Panc1 (cell line): Measurements from ENCODE around the gene PLA2G5. TPM values are rescaled to one million over a fixed set of nuclear protein-coding genes. Genes with fewer than 3 reads are reported as not detected.

Experiments
- ATAC-seq: fragments of 200-7000 bp; cut with Tn5 transposase; 2 replicates; pipeline ENCODE4 v1.9.1; 2020; ENCODE audit warnings: mild to moderate bottlenecking, moderate library complexity
- BruUV-seq: library from RNA; stranded (reverse); fragments of 400-500 nt; replicated peaks from 2 replicates; lab custom pipeline; 2021; lab: Mats Ljungman, UMichigan
- CTCF ChIA-PET: fragments of 300-600 bp; sonication (Branson Sonifier 250); formaldehyde crosslinking; loops from one replicate; lab custom pipeline; 2022; ENCODE audit warnings: antibody characterized with exemption; lab: Charles Lee
- POLR2A ChIA-PET: fragments of 300-600 bp; sonication (Branson Sonifier 250); formaldehyde crosslinking; loops from one replicate; lab custom pipeline; 2022; ENCODE audit warnings: antibody characterized with exemption; lab: Charles Lee
- DNase-seq: peaks from one replicate; pipeline ENCODE4 v3.0.0-alpha.2; 2010; ENCODE audit warnings: low read depth, low spot score
- H3K27ac ChIP-seq: 2 replicates; pipeline ENCODE4 v1.5.1; 2011; ENCODE audit warnings: mild to moderate bottlenecking, low read length, inconsistent platforms
- H3K27me3 ChIP-seq: fragments of 200-500 bp; sonication (Bioruptor generic); 2 replicates; pipeline ENCODE4 v1.6.0; 2014; ENCODE audit warnings: low read length, inconsistent platforms; ENCODE audit not compliant: control insufficient read depth, insufficient read depth
- H3K36me3 ChIP-seq: fragments of 200-500 bp; sonication (Bioruptor generic); 2 replicates; pipeline ENCODE4 v1.5.1; 2014; ENCODE audit warnings: inconsistent platforms, mild to moderate bottlenecking, low read length, moderate library complexity; ENCODE audit not compliant: control insufficient read depth, insufficient read depth
- H3K4me1 ChIP-seq: 2 replicates; pipeline ENCODE4 v1.5.1; 2011; ENCODE audit warnings: inconsistent platforms, mild to moderate bottlenecking, low read length, moderate library complexity; ENCODE audit not compliant: control insufficient read depth, insufficient read depth
- H3K4me3 ChIP-seq, 2 experiments: 2 replicates each; pipeline ENCODE4 v1.5.1; 2011 to 2012; ENCODE audit warnings: low read depth in 2 of 2, low read length in 2 of 2, mild to moderate bottlenecking in 2 of 2, inconsistent platforms in 1 of 2, moderate library complexity in 1 of 2
- H3K9me3 ChIP-seq: fragments of 200-500 bp; sonication (Bioruptor generic); 2 replicates; pipeline ENCODE4 v1.5.1; 2014; ENCODE audit warnings: low read depth, mild to moderate bottlenecking, inconsistent platforms, low read length, moderate library complexity; ENCODE audit not compliant: control insufficient read depth, insufficient read depth
- POLR2AphosphoS5 ChIP-seq: IDR thresholded peaks from 2 replicates; pipeline ENCODE4 v1.6.1; 2012; ENCODE audit warnings: mild to moderate bottlenecking, low read depth, low read length, moderate library complexity
- SIN3A ChIP-seq: IDR thresholded peaks from 2 replicates; pipeline ENCODE4 v1.6.1; 2012; ENCODE audit warnings: low read depth, mild to moderate bottlenecking, low read length, moderate library complexity, borderline replicate concordance; ENCODE audit not compliant: insufficient read depth
- TCF7L2 ChIP-seq: IDR thresholded peaks from 2 replicates; pipeline ENCODE4 v1.6.1; 2011; ENCODE audit warnings: mild to moderate bottlenecking, low read depth, low read length, inconsistent platforms
- in situ Hi-C: cut with HindIII; loops from 2 replicates; pipeline ENCODE4 v1.10.0; 2016; ENCODE audit warnings: low sequenced_read_pairs, low pct_unique_long_range_greater_than_20kb
- intact Hi-C: fragments of 100-400 bp; cut with micrococcal nuclease; formaldehyde crosslinking; loops from one replicate; pipeline ENCODE4 v1.10.0; 2022; ENCODE audit not compliant: unreplicated experiment
- total RNA-seq: library from RNA; stranded (reverse); gene quantifications from one replicate; pipeline ENCODE4 v1.2.1, GENCODE V29; 2021; ENCODE audit not compliant: unreplicated experiment
- TF ChIP-seq, protein P1 (sequence below): fragments of 450-650 bp; IDR thresholded peaks from 2 replicates; pipeline ENCODE4 v1.5.1; 2017; ENCODE audit warnings: mild to moderate bottlenecking
- TF ChIP-seq, protein P2 (sequence below), 2 experiments: IDR thresholded peaks; 2 replicates each; pipeline ENCODE4 v1.6.1; 2011 to 2012; ENCODE audit warnings: low read depth in 2 of 2, control low read depth in 1 of 2, low read length in 1 of 2, mild to moderate bottlenecking in 1 of 2, moderate library complexity in 1 of 2; ENCODE audit not compliant: insufficient read depth in 1 of 2

PLA2G5 gene
- total RNA-seq, 1 experiment from 2014 or later: not detected

DNA sequence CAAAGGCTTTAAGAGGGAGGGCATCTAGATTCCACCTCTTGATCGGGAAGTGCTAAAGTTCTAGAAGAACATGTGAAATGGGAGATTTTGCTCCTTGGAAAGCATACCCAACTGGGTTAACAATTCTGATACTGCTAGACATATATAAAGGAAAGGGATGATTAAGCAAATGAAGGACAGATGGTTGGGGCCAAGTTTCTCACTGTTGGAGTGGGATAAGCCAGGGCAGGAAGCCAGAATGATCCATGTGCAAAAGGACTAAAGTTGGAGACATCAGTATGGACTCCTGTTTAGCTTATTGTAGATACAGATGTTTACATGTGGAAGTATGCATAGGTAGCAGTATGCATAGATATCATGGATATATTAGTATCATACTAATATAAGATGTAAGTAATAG is 16.8 kb downstream of the PLA2G5 start:
- Histone ChIP-seq H3K4me3 (no peak overlapping the region), H3K9me3 (no peaks in the 10 kb centered on the region), H3K27me3 (peaks cover 7% of the 10 kb centered on the region), H3K36me3 (no peaks in the 10 kb centered on the region), H3K27ac (no peak overlapping the region), H3K4me1 (no peaks in the 10 kb centered on the region)
- ChIA-PET POLR2A (no interaction called here), CTCF (no interaction called here)
- no peak for ATAC-seq
- in situ Hi-C loops: no loop called here
- intact Hi-C loops: no loop called here
- no peak for DNase-seq
- TF ChIP-seq TCF7L2 (no peak), SIN3A (no peak), POLR2AphosphoS5 (no peak)
- TF ChIP-seq, protein P1, sequence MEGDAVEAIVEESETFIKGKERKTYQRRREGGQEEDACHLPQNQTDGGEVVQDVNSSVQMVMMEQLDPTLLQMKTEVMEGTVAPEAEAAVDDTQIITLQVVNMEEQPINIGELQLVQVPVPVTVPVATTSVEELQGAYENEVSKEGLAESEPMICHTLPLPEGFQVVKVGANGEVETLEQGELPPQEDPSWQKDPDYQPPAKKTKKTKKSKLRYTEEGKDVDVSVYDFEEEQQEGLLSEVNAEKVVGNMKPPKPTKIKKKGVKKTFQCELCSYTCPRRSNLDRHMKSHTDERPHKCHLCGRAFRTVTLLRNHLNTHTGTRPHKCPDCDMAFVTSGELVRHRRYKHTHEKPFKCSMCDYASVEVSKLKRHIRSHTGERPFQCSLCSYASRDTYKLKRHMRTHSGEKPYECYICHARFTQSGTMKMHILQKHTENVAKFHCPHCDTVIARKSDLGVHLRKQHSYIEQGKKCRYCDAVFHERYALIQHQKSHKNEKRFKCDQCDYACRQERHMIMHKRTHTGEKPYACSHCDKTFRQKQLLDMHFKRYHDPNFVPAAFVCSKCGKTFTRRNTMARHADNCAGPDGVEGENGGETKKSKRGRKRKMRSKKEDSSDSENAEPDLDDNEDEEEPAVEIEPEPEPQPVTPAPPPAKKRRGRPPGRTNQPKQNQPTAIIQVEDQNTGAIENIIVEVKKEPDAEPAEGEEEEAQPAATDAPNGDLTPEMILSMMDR: no peak
- TF ChIP-seq, protein P2, sequence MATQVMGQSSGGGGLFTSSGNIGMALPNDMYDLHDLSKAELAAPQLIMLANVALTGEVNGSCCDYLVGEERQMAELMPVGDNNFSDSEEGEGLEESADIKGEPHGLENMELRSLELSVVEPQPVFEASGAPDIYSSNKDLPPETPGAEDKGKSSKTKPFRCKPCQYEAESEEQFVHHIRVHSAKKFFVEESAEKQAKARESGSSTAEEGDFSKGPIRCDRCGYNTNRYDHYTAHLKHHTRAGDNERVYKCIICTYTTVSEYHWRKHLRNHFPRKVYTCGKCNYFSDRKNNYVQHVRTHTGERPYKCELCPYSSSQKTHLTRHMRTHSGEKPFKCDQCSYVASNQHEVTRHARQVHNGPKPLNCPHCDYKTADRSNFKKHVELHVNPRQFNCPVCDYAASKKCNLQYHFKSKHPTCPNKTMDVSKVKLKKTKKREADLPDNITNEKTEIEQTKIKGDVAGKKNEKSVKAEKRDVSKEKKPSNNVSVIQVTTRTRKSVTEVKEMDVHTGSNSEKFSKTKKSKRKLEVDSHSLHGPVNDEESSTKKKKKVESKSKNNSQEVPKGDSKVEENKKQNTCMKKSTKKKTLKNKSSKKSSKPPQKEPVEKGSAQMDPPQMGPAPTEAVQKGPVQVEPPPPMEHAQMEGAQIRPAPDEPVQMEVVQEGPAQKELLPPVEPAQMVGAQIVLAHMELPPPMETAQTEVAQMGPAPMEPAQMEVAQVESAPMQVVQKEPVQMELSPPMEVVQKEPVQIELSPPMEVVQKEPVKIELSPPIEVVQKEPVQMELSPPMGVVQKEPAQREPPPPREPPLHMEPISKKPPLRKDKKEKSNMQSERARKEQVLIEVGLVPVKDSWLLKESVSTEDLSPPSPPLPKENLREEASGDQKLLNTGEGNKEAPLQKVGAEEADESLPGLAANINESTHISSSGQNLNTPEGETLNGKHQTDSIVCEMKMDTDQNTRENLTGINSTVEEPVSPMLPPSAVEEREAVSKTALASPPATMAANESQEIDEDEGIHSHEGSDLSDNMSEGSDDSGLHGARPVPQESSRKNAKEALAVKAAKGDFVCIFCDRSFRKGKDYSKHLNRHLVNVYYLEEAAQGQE (IDR thresholded peaks at IDR 0.05; ENCODE audit: insufficient read depth in 1 of 2, low read depth in 2 of 2, low read length in 1 of 2): no peak
- BruUV-seq: no TSS peak

DNA sequence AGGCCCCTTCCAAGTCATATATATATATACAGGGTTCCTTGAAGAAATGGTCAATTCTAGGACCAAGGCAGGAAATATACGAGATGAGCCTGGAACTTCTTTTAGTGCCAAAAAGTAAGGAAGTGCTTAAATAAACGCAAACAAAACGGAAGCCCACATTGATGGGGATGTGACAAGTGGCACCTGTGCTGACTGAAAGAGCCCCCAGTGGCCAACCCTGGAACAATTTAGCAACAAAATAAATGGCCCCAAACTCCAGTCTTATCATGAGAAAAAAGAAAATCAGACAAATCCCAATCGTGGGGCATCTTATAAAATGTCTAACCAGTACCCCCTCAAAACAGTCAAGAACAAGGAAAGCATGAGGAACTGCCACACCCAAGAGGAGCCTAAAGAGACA is 17.7 kb downstream of the PLA2G5 start:
- ATAC-seq: no peak

DNA sequence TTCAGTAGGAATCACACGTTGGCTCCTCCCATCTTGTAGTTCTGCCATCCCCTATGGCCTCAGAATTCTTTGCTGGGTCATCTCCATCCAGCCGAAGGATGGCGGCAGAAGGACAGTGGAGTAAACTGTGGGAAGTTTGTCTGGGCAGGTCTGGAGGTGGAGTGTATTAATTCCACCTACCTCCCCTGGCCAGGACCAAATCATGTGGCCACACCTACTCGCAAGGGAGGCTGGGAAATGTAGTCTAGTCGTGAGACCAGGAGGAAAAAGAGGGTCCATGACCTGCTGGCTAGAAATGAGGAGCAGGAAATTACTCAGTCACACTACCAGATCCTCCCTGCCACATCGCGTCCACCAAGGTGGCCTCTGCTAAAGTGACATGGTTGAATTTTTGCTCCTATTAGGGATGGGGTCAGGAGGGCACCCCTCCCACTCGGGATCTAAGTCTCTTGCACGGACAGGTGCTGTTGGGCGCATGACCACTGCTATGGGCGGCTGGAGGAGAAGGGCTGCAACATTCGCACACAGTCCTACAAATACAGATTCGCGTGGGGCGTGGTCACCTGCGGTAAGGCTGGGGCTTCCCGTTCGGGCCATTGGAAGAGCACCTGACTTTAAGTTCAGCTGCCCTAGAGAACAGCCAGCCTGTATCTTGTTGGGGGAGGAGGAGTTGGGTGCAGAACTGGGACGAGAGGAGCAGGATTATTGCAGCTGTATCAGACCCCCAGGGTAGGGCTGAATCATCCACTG is 19.5 kb downstream of the PLA2G5 start:
- DNase-seq (no peak), ATAC-seq (no peak)
- Histone ChIP-seq H3K9me3 (no peaks in the 10 kb centered on the region), H3K27me3 (peaks cover 10% of the 10 kb centered on the region), H3K4me1 (no peaks in the 10 kb centered on the region), H3K27ac (no peak overlapping the region), H3K36me3 (no peaks in the 10 kb centered on the region), H3K4me3 (no peak overlapping the region)
- TF ChIP-seq, protein P2 (IDR thresholded peaks at IDR 0.05; ENCODE audit: insufficient read depth in 1 of 2, low read depth in 2 of 2, low read length in 1 of 2): no peak
- TF ChIP-seq POLR2AphosphoS5: no peak
- TF ChIP-seq, protein P1: no peak
- no peak for TF ChIP-seq TCF7L2
- TF ChIP-seq SIN3A: no peak
- intact Hi-C loops: no loop called here
- ChIA-PET CTCF (no interaction called here), POLR2A (no interaction called here)
- in situ Hi-C loops: no loop called here
- no TSS peak for BruUV-seq

More for the DNA sequence above, 17.7 kb downstream of the PLA2G5 start:
- CTCF ChIA-PET: no interaction called here
- BruUV-seq: no TSS peak
- POLR2A ChIA-PET: no interaction called here
- H3K27ac ChIP-seq: no peak overlapping the region
- no peaks in the 10 kb centered on the region for H3K36me3 ChIP-seq
- H3K27me3 ChIP-seq: peaks cover 10% of the 10 kb centered on the region
- in situ Hi-C loops (no loop called here), intact Hi-C loops (no loop called here)
- H3K4me3 ChIP-seq: no peak overlapping the region
- no peaks in the 10 kb centered on the region for H3K9me3 ChIP-seq
- no peak for DNase-seq
- no peak for TF ChIP-seq POLR2AphosphoS5
- no peaks in the 10 kb centered on the region for H3K4me1 ChIP-seq
